Activated CD4-positive, alpha-beta T cell treated with anti-CD3 and anti-CD28 coated beads, Interleukin-2, amount 10 ng/mL, durations not matched to agents 24 days and 14 days (primary cell): ENCODE results near the gene GMPR2. TPM values are rescaled to one million over a fixed set of nuclear protein-coding genes. Genes with fewer than 3 reads are reported as not detected.

ENCODE experiments used
- DNase-seq: peaks from one replicate; pipeline ENCODE4 v3.0.0; 2022
- H3K27ac Mint-ChIP-seq: one replicate; pipeline ENCODE4 v1.8.0; 2022; ENCODE audit warnings: mild to moderate bottlenecking, mixed read lengths
- H3K27me3 Mint-ChIP-seq: one replicate; pipeline ENCODE4 v1.8.0; 2022; ENCODE audit warnings: mixed read lengths
- H3K36me3 Mint-ChIP-seq: one replicate; pipeline ENCODE4 v1.8.0; 2022; ENCODE audit warnings: low read depth, mild to moderate bottlenecking, mixed read lengths
- H3K4me1 Mint-ChIP-seq: one replicate; pipeline ENCODE4 v1.8.0; 2021; ENCODE audit warnings: mixed read lengths
- H3K4me3 Mint-ChIP-seq: one replicate; pipeline ENCODE4 v1.8.0; 2022; ENCODE audit warnings: mild to moderate bottlenecking, moderate library complexity, mixed read lengths
- H3K9me3 Mint-ChIP-seq: one replicate; pipeline ENCODE4 v1.8.0; 2021; ENCODE audit warnings: mixed read lengths
- intact Hi-C: fragments of 100-400 bp; cut with micrococcal nuclease; formaldehyde crosslinking; loops from one replicate; pipeline ENCODE4 v1.15.1; 2023
- total RNA-seq: library from RNA; stranded (reverse); gene quantifications from 2 replicates; pipeline ENCODE4 v1.2.3, GENCODE V29; 2022

The GMPR2 gene
- total RNA-seq, 1 donor from 2014 or later, result 32.4 TPM

GRCh38 chr14:24231263-24232120, 1.2 kb upstream of the GMPR2 start:
- peak; percentile 77 for DNase-seq
- peaks cover 42% of the 10 kb centered on the region for H3K4me1 Mint-ChIP-seq
- H3K4me3 Mint-ChIP-seq, result peak overlapping the region; percentile 92
- no peaks in the 10 kb centered on the region for H3K27me3 Mint-ChIP-seq
- H3K9me3 Mint-ChIP-seq, result no peaks in the 10 kb centered on the region
- H3K36me3 Mint-ChIP-seq, result peaks cover 29% of the 10 kb centered on the region
- H3K27ac Mint-ChIP-seq, result peak overlapping the region; percentile 92
- intact Hi-C loops, result loop anchor here (1.0 kb wide), 6 partner anchors 11 to 117 kb away; partner anchors contain the start of genes CHMP4A, DCAF11, DHRS1 and IPO4

GRCh38 chr14:24232121-24232644, 546 bp upstream of the GMPR2 start, which contains the start of gene NEDD8:
TSS of gene NEDD8 (minus strand) at chr14:24232367. CDS start at chr14:24232267, 100 bp downstream.
- Mint-ChIP-seq H3K9me3 (no peaks in the 10 kb centered on the region), H3K27me3 (no peaks in the 10 kb centered on the region), H3K4me3 (peak within 1 kb of the TSS; percentile 92), H3K4me1 (peaks cover 41% of the 10 kb centered on the region), H3K27ac (peak within 1 kb of the TSS; percentile 92), H3K36me3 (peaks cover 34% of the 10 kb centered on the region)
- intact Hi-C loops, result loop anchor here (1.0 kb wide), 6 partner anchors 10 to 118 kb away; partner anchors contain the start of genes CHMP4A, DCAF11, DHRS1 and IPO4
- peak; percentile 96 for DNase-seq

DNA sequence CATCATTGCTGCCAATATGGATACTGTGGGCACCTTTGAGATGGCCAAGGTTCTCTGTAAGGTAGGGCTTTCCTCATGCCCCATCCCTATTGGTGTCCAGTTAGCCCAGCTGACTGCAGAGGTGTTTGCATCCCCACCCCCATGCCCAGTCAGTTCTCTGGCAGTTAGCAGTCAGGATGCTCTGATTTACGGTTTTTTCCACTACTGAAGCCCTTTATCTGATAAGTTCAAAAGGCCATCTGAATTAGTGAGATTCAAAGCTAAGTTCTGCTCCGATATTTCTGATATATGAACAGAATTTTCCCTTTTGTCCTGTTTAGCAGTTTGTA, 773 bp downstream of the GMPR2 start:
- Mint-ChIP-seq H3K27ac (peak overlapping the region; percentile 92), H3K9me3 (no peaks in the 10 kb centered on the region), H3K36me3 (peaks cover 42% of the 10 kb centered on the region), H3K4me3 (peak overlapping the region; percentile 92), H3K27me3 (no peaks in the 10 kb centered on the region), H3K4me1 (peaks cover 45% of the 10 kb centered on the region)
- DNase-seq, result no peak
- intact Hi-C loops, result no loop called here

- Mint-ChIP-seq H3K27ac (no peak overlapping the region), H3K27me3 (no peaks in the 10 kb centered on the region), H3K9me3 (no peaks in the 10 kb centered on the region), H3K4me1 (peaks cover 52% of the 10 kb centered on the region), H3K36me3 (peaks cover 48% of the 10 kb centered on the region), H3K4me3 (peak overlapping the region; percentile 53)
- intact Hi-C loops, result no loop called here
- DNase-seq, result no peak
Observed at GRCh38 chr14:24234095-24235005, 1.6 kb downstream of the GMPR2 start.

DNA sequence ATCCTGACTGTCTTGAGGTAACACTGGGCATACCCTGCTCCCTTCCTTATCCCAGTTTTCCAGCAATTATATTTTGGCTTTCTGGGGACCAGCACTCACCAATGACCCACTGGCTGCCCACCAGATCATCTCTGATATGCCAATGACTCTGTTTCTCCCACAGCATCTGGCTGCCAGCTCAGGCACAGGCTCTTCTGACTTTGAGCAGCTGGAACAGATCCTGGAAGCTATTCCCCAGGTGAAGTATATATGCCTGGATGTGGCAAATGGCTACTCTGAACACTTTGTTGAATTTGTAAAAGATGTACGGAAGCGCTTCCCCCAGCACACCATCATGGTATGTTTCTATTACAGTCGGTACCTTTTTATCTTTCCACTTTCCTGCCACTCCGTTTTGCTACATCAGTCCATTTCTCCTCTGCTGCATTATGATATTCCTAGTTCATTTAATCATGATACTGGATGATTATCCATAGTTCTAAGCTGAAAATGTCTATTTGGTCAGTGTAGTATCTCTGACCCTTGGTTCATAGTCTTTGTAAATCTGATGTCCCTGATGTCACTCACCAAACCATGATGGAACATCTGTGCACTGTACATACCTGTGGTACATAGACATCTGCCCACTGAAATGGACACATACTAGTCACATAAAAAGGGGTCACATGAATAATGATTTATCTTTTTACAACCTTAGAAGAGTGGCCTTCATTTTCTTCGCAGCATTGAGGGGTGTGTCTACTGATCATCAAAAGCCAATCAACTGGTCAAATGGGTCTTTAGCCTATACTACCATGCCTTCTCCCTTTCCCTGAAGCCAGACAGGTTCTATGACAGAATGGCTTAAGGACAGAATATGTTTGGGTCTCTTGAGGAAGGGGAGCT, 3.3 kb downstream of the GMPR2 start:
- no peak for DNase-seq
- Mint-ChIP-seq H3K9me3 (no peaks in the 10 kb centered on the region), H3K4me3 (no peak overlapping the region), H3K27me3 (no peaks in the 10 kb centered on the region), H3K4me1 (peaks cover 64% of the 10 kb centered on the region), H3K36me3 (peaks cover 63% of the 10 kb centered on the region), H3K27ac (peak overlapping the region; percentile 17)
- intact Hi-C loops, result no loop called here

DNA sequence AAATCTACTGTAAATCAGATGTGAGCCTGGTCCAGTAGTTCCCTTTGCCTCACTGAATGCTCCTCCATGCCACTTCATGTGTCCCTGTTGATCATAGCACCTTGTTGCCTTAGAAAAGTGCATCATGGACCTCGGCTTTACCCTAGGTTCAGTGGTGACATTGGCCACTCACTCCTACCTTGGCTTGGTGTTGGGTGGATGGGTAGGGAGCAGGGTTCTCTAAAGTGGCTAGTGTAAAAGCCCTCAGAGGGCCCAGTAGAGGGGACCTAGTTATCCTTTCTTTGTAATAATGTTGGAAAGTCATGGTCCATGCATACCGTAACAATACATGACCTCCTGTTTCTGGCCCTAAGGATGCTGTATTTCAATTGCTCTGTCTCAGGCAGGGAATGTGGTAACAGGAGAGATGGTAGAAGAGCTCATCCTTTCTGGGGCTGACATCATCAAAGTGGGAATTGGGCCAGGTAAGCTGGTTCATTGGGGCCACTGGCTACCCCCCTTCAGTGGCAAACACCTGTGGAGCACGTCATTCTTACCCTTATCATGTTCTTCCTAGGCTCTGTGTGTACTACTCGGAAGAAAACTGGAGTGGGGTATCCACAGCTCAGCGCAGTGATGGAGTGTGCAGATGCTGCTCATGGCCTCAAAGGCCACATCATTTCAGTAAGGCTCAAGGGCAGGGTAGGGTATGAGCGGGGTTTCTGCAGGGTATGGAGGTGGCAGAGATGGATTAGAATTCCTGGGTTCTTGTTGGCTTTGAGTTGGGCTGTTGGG, 4.1 kb downstream of the GMPR2 start:
- no peak for DNase-seq
- Mint-ChIP-seq H3K27ac (no peak overlapping the region), H3K4me1 (peaks cover 60% of the 10 kb centered on the region), H3K27me3 (no peaks in the 10 kb centered on the region), H3K36me3 (peaks cover 64% of the 10 kb centered on the region), H3K4me3 (no peak overlapping the region), H3K9me3 (no peaks in the 10 kb centered on the region)
- intact Hi-C loops, result no loop called here

DNA sequence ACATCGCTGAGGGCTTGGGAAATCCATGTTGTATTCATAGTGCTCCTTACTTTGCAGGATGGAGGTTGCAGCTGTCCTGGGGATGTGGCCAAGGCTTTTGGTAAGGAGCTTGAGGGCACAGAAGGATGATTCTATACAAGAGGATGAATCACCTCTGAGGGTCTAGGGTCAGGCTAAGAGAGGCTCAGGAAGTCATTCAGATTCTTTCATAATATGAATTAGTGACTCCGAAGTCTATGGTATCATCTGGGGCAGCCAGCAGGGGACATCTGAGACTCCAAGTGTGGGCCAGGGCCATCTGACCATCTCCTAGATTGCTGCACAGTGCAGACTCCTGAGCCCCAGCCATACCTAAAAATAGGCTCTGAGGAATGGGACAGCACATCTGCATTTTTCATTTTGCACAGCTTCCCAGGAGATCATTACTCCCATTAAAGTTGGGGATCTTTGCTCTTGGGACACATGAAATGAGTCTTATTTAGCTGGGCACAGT, 4.8 kb downstream of the GMPR2 start:
- Mint-ChIP-seq H3K9me3 (no peaks in the 10 kb centered on the region), H3K27ac (no peak overlapping the region), H3K27me3 (no peaks in the 10 kb centered on the region), H3K36me3 (peaks cover 66% of the 10 kb centered on the region), H3K4me1 (peaks cover 62% of the 10 kb centered on the region), H3K4me3 (no peak overlapping the region)
- DNase-seq, result no peak
- intact Hi-C loops, result no loop called here

DNA sequence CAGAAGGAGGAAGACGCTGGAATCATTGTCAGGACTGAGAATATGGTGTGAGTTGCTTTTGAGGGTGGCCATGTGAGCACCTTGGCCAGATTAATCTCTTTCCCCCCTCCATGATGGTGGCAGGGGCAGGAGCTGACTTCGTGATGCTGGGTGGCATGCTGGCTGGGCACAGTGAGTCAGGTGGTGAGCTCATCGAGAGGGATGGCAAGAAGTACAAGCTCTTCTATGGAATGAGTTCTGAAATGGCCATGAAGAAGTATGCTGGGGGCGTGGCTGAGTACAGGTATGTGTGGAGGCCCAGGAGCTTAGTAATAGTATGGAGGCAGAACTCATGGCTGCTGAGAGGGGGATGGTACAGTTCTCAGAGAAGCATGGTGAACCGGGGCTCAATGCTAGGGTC, 5.4 kb downstream of the GMPR2 start:
- DNase-seq, result no peak
- Mint-ChIP-seq H3K9me3 (no peaks in the 10 kb centered on the region), H3K4me1 (peaks cover 66% of the 10 kb centered on the region), H3K36me3 (peaks cover 66% of the 10 kb centered on the region), H3K4me3 (no peak overlapping the region), H3K27ac (no peak overlapping the region), H3K27me3 (no peaks in the 10 kb centered on the region)
- intact Hi-C loops, result no loop called here

GRCh38 chr14:24238527-24239037, 5.9 kb downstream of the GMPR2 start:
- H3K4me1 Mint-ChIP-seq, result peaks cover 67% of the 10 kb centered on the region
- no peak for DNase-seq
- peak overlapping the region; percentile 27 for H3K27ac Mint-ChIP-seq
- no peaks in the 10 kb centered on the region for H3K9me3 Mint-ChIP-seq
- H3K27me3 Mint-ChIP-seq, result no peaks in the 10 kb centered on the region
- intact Hi-C loops, result no loop called here
- H3K4me3 Mint-ChIP-seq, result no peak overlapping the region
- peaks cover 66% of the 10 kb centered on the region for H3K36me3 Mint-ChIP-seq

DNA sequence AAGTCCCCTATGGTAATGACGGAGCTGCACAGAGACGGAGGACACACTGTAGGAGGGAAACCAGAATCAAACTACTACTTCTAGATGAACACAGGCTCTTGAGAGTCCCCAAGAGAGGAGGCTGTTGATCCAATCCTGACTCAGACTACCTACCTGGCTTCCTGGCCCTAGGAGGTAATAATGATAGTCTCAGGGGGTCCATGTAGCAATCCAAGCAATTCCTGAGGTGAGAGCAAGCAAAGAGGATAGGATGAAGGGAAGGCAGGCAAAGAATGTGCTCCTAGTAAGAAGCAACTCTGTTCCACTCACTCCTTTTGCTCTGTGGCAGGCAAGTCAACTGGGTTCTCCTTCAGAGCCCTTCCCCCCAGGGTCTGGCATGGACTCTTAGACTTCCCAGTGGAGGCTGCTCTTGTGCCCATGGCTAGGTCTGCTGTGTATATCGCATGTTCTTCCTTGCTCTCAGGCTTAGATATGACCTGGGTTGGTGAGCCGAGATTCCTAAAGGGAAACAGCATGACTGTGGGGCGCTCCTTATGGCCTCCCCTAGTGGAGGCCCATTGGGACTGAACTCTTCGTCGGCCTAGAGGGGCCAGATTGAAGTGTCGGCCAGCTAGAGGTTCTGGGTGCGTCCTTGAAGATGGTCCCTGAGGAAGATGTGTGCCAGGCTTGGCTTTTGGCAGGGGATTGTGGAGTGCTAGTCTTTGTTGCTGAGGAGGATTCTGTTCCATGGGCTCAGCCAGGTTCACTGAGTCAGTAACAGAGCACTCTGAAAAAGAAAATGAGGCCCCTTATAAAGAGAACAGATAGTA, 7.6 kb downstream of the GMPR2 start:
- no peaks in the 10 kb centered on the region for H3K27me3 Mint-ChIP-seq
- H3K4me3 Mint-ChIP-seq, result peak overlapping the region; percentile 99
- peaks cover 57% of the 10 kb centered on the region for H3K36me3 Mint-ChIP-seq
- H3K27ac Mint-ChIP-seq, result peak overlapping the region; percentile 52
- intact Hi-C loops, result no loop called here
- DNase-seq, result no peak
- no peaks in the 10 kb centered on the region for H3K9me3 Mint-ChIP-seq
- peaks cover 62% of the 10 kb centered on the region for H3K4me1 Mint-ChIP-seq

GRCh38 chr14:24241829-24242443, 9.2 kb downstream of the GMPR2 start:
- H3K27ac Mint-ChIP-seq, result peak overlapping the region; percentile 100
- peaks cover 61% of the 10 kb centered on the region for H3K4me1 Mint-ChIP-seq
- H3K4me3 Mint-ChIP-seq, result peak overlapping the region; percentile 99
- no peaks in the 10 kb centered on the region for H3K27me3 Mint-ChIP-seq
- peak; percentile 99 for DNase-seq
- peaks cover 44% of the 10 kb centered on the region for H3K36me3 Mint-ChIP-seq
- no peaks in the 10 kb centered on the region for H3K9me3 Mint-ChIP-seq
- intact Hi-C loops, result loop anchor here (1.0 to 2.0 kb wide), 8 partner anchors 10 to 200 kb away; partner anchors contain the start of genes CHMP4A, GMPR2, IPO4 and NEDD8
